Lower lobe of right lung (tissue), 2 donors: ENCODE measurements around the gene SLC45A3. TPM values are rescaled to one million over a fixed set of nuclear protein-coding genes. Genes with fewer than 3 reads are reported as not detected.

Source experiments
- ATAC-seq, 2 donors: fragments of 200-7000 bp; cut with Tn5 transposase; one replicate each; pipeline ENCODE4 v1.9.1; 2020 to 2022; ENCODE audit warnings: mild to moderate bottlenecking in 2 of 2, moderate library complexity in 2 of 2
- DNase-seq: peaks from one replicate; pipeline ENCODE4 v3.0.0-alpha.2; 2020
- H3K27ac ChIP-seq: fragments of 200-600 bp; one replicate; pipeline ENCODE4 v1.8.0; 2022
- H3K27me3 ChIP-seq: fragments of 200-600 bp; one replicate; pipeline ENCODE4 v1.8.0; 2022; ENCODE audit warnings: low read depth
- H3K36me3 ChIP-seq: fragments of 200-600 bp; one replicate; pipeline ENCODE4 v1.8.0; 2022; ENCODE audit warnings: mild to moderate bottlenecking
- H3K4me1 ChIP-seq: fragments of 200-600 bp; one replicate; pipeline ENCODE4 v1.8.0; 2022
- H3K4me3 ChIP-seq: fragments of 200-600 bp; one replicate; pipeline ENCODE4 v1.8.0; 2022; ENCODE audit warnings: mild to moderate bottlenecking
- H3K9me3 ChIP-seq: fragments of 200-600 bp; one replicate; pipeline ENCODE4 v1.8.0; 2022
- intact Hi-C: fragments of 100-400 bp; cut with DNase I; formaldehyde crosslinking; loops from one replicate; pipeline ENCODE4 v1.11.0; 2022
- total RNA-seq: library from RNA; stranded (reverse); fragmentation: NEBNext Ultra II Directional; extraction: Animal tissue kit (Norgen Biotek cat#: 25700); gene quantifications from one replicate; pipeline ENCODE4 v1.2.1, GENCODE V29; 2021
- TF ChIP-seq, protein P1 (sequence below): fragments of 200-600 bp; IDR thresholded peaks from one replicate; pipeline ENCODE4 v1.8.0; 2022; ENCODE audit warnings: antibody characterized with exemption, mild to moderate bottlenecking
- donor health status: DM: no; HTN: yes; CAD: no; lungs with severe emphysema.

SLC45A3 gene
- total RNA-seq, 1 donor from 2014 or later: 6.8 TPM

DNA sequence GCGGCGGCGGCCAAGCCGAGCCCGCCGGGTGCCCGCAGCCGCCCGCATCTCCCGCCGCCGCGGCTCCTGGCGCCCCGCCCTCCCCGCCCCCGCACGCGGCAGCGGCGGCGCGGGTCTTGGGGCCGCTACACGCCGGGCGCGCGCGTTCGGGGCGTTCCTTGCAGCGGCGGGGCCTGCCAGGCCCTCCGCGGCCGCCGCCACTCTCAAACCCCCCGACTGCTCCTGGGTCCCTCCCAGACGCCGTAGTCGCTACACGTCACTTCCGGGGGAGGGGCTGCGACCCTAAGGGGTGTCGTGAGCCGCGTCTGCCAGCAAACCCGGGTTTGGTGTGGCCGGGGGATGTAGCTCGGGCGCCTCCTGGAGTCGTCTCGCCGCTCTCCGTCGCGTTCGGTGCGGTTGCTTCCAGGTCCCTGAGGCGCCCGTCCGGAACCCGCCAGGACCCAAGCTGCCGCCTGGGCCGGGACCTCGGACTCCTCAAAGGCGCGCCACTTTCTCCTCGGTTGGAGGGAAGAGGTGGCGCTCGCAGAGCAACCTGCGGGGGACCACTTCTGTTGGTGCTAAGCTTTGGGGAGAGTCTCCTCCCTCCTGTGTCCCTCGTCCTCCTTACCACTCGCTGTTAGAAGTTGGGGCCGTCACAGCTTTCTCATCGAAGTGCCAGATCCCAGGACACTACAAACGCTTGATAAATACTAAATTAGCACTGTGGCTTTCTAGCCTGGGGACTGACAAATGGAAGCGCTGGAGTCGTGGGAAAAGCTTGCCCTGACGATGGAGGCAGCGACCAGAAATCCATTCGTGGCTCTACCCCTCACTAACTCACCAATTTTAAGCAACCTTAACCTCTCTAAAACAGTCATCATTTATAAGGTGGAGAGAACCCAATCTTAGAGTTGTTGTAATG is 48.3 kb downstream of the SLC45A3 start, which contains the start of gene ELK4:
ELK4 (minus strand) TSS at position 244 of the 901 bp plus-strand sequence. CDS start 8,129 bp downstream, outside the sequence.
- Histone ChIP-seq H3K27me3 (no peaks in the 10 kb centered on the region), H3K4me3 (peak within 1 kb of the TSS; percentile 71), H3K9me3 (no peaks in the 10 kb centered on the region), H3K27ac (peak within 1 kb of the TSS; percentile 93), H3K4me1 (peaks cover 24% of the 10 kb centered on the region), H3K36me3 (no peaks in the 10 kb centered on the region)
- DNase-seq: peak; percentile 99
- ATAC-seq: peak; percentile 98
- intact Hi-C loops: no loop called here
- TF ChIP-seq, protein P1, sequence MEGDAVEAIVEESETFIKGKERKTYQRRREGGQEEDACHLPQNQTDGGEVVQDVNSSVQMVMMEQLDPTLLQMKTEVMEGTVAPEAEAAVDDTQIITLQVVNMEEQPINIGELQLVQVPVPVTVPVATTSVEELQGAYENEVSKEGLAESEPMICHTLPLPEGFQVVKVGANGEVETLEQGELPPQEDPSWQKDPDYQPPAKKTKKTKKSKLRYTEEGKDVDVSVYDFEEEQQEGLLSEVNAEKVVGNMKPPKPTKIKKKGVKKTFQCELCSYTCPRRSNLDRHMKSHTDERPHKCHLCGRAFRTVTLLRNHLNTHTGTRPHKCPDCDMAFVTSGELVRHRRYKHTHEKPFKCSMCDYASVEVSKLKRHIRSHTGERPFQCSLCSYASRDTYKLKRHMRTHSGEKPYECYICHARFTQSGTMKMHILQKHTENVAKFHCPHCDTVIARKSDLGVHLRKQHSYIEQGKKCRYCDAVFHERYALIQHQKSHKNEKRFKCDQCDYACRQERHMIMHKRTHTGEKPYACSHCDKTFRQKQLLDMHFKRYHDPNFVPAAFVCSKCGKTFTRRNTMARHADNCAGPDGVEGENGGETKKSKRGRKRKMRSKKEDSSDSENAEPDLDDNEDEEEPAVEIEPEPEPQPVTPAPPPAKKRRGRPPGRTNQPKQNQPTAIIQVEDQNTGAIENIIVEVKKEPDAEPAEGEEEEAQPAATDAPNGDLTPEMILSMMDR: peak; percentile 77

DNA sequence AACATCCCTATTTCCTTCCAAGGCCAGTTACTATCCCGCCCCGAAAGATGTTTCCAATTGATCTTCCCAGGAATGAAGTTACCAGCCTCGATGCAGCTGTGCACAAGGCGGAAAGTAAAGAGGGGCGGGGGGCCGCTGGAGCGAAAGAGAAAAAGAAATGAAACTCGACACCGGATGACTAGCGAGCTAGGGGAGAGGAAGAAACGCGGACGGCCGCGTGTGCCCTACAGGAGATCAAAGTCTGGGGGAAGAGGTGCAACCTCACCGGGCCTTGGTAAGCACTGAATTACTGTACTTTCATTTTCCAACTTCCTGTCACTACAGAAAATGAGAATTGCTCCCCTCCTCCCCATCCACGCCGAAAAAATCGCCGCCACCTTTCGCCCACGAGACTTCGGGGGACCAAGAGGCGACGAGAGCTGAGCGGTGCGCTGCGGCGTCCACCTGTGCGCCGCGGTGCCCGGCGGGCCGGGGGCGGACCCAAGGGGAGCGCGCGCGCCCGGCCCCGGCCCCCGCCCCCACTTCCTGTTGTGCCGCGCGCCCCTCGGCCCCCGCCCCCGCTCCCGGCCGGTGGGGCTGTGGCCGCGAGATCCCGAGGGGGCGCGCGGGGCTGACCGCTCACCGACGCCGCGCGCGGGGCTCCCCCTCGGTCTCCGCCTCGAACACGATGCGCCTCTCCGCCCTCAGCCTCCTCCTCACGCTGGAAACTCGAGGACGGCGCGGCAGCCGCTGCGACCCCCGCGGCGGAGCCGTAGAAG is 49.1 kb downstream of the SLC45A3 start:
- DNase-seq: peak; percentile 76
- no peaks in the 10 kb centered on the region for H3K9me3 ChIP-seq
- intact Hi-C loops: no loop called here
- no peaks in the 10 kb centered on the region for H3K27me3 ChIP-seq
- no peaks in the 10 kb centered on the region for H3K36me3 ChIP-seq
- peak; percentile 84 to 85 for ATAC-seq
- TF ChIP-seq, protein P1: no peak
- H3K4me3 ChIP-seq: peak overlapping the region; percentile 71
- peak overlapping the region; percentile 93 for H3K27ac ChIP-seq
- H3K4me1 ChIP-seq: peaks cover 28% of the 10 kb centered on the region

DNA sequence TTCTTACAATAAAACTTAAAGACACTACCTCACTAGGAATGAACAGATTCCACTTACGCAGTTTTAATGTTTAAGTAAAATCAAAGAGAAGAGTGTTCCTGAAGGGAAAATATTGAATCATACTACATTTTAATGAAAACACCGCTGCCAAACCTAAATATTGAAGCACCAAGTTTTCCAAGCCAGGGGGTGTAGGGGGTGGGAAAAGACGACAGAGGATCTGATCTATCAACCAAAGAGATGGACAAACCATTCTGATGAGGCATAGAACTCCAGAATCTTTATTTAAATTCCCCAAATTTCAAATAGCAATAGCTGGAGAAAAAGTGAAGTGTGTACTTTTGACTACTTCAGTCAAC is 49.7 kb downstream of the SLC45A3 start:
- TF ChIP-seq, protein P1: no peak
- peaks cover 33% of the 10 kb centered on the region for H3K4me1 ChIP-seq
- no peaks in the 10 kb centered on the region for H3K27me3 ChIP-seq
- H3K36me3 ChIP-seq: no peaks in the 10 kb centered on the region
- ATAC-seq (no peak), DNase-seq (no peak)
- H3K9me3 ChIP-seq: no peaks in the 10 kb centered on the region
- H3K4me3 ChIP-seq: peak overlapping the region; percentile 71
- intact Hi-C loops: no loop called here
- peak overlapping the region; percentile 93 for H3K27ac ChIP-seq

DNA sequence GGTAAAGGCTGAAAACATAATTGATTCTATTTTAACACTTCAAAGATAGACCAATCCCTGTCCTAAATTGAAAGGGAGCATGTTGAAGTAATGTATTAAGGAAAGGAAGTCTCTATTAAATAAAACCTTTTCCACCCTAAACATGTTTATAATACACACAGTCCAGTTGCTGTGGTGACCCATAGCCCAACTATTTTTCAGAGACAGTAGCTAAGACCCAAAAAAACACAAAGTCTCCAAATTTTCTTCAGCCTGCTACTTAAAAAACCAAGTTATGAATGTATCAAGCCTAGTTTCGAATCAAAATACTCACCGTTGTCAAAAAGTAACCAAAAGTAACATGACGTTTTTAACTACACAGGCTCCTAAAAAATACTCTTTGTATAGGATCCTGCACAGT is 50.1 kb downstream of the SLC45A3 start:
- Histone ChIP-seq H3K36me3 (no peaks in the 10 kb centered on the region), H3K27me3 (no peaks in the 10 kb centered on the region), H3K27ac (peak overlapping the region; percentile 93), H3K4me1 (peaks cover 34% of the 10 kb centered on the region), H3K9me3 (no peaks in the 10 kb centered on the region), H3K4me3 (peak overlapping the region; percentile 71)
- TF ChIP-seq, protein P1: no peak
- DNase-seq: no peak
- ATAC-seq: no peak
- intact Hi-C loops: no loop called here

DNA sequence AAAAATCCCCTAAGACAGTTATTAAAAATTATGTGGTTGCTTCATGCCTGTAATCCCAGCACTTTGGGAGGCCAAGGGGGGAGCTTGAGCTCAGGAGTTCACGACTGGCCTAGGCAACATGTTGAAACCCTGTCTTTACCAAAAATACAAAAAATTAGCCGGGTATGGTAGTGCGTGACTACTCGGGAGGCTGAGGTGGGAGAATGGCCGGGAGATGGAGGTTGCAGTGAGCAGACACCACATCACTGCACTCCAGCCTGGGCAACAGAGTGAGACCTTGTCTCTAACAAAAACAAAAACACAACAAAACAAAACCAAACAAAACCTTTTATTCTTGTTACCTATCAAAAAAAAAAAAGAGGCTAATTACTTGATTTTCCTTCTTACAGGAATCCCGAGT is 50.6 kb downstream of the SLC45A3 start:
- Histone ChIP-seq H3K27me3 (no peaks in the 10 kb centered on the region), H3K4me1 (peaks cover 34% of the 10 kb centered on the region), H3K4me3 (no peak overlapping the region), H3K36me3 (no peaks in the 10 kb centered on the region), H3K27ac (no peak overlapping the region), H3K9me3 (no peaks in the 10 kb centered on the region)
- TF ChIP-seq, protein P1: no peak
- no peak for DNase-seq
- ATAC-seq: no peak
- intact Hi-C loops: no loop called here
